Transverse colon (tissue), 4 donors: ENCODE data around the gene ASIP. TPM values are rescaled to one million over a fixed set of nuclear protein-coding genes. Genes with fewer than 3 reads are reported as not detected.
"Not testable (repeated sequence)": the region's sequence is repeated elsewhere in the genome, so short reads cannot be mapped to it uniquely, and the experiment has no call there.

Experiments
- DNase-seq: peaks from one replicate; pipeline ENCODE4 v3.0.0-alpha.2; 2019
- H3K27ac ChIP-seq, 4 donors: fragments of 200-600 bp; sonication (generic); 2 replicates each; pipeline ENCODE4 v1.5.1; 2016 to 2018; ENCODE audit warnings: inconsistent platforms in 4 of 4
- H3K27me3 ChIP-seq: fragments of 200-600 bp; sonication (generic); 2 replicates; pipeline ENCODE4 v1.5.1; 2017; ENCODE audit warnings: inconsistent platforms
- H3K36me3 ChIP-seq, 4 donors: fragments of 200-600 bp; sonication (generic); 2 replicates each; pipeline ENCODE4 v1.5.1; 2017 to 2019; ENCODE audit warnings: inconsistent platforms in 4 of 4
- H3K4me1 ChIP-seq, 4 donors: fragments of 200-600 bp; sonication (generic); 2 replicates each; pipeline ENCODE4 v1.5.1; 2017 to 2020; ENCODE audit warnings: inconsistent platforms in 4 of 4
- H3K4me3 ChIP-seq, 4 donors: fragments of 200-600 bp; sonication (generic); 1 replicate in 1 of 4; 2 replicates in 3 of 4; pipeline versions ENCODE4 v1.5.1 to v1.6.1; 2017 to 2019; ENCODE audit warnings: inconsistent platforms in 4 of 4
- H3K9me3 ChIP-seq, 2 donors: fragments of 200-600 bp; sonication (generic); 2 replicates each; pipeline ENCODE4 v1.5.1; 2017 to 2019; ENCODE audit warnings: inconsistent platforms in 2 of 2
- CTCF ChIP-seq, 5 experiments: fragments of 200-600 bp in 3 of 5; fragments of 450-650 bp in 2 of 5; sonication (generic) in 3 of 5; IDR thresholded peaks; 1 replicate in 2 of 5; 2 replicates in 3 of 5; pipeline ENCODE4 v1.5.1; 2016 to 2017; ENCODE audit warnings: antibody characterized with exemption in 5 of 5, inconsistent platforms in 3 of 5, mild to moderate bottlenecking in 2 of 5, moderate library complexity in 1 of 5
- EP300 ChIP-seq: sonication (generic); formaldehyde crosslinking; IDR thresholded peaks from one replicate; pipeline ENCODE4 v1.6.1; 2017; ENCODE audit warnings: antibody characterized with exemption, low read depth
- POLR2A ChIP-seq: fragments of 450-650 bp; IDR thresholded peaks from one replicate; pipeline ENCODE4 v1.6.1; 2016; ENCODE audit warnings: antibody characterized with exemption, mild to moderate bottlenecking, moderate library complexity
- POLR2AphosphoS5 ChIP-seq, 3 donors: sonication (generic); formaldehyde crosslinking; IDR thresholded peaks; one replicate each; pipeline ENCODE4 v1.6.1; 2016; ENCODE audit warnings: antibody characterized with exemption in 3 of 3
- WGBS, 2 donors: methylation state at CpG; one replicate each; pipeline ENCODE4 v1.1.5; 2018; ENCODE audit warnings: low coverage in 1 of 2; 5-methylcytosine and 5-hydroxymethylcytosine counted together
- in situ Hi-C, 4 donors: fragments of 200-750 bp; cut with MboI; loops; one replicate each; pipeline versions ENCODE4 v1.15.0 to v1.15.1; 2017; ENCODE audit warnings: low sequenced_read_pairs in 3 of 4, low pct_ligation_motif_present in 1 of 4, low pct_unique_long_range_greater_than_20kb in 1 of 4
- intact Hi-C: fragments of 100-400 bp; cut with DNase I; formaldehyde crosslinking; loops from one replicate; pipeline ENCODE4 v1.15.1; 2023; ENCODE audit warnings: low total_unique reads
- total RNA-seq, 4 donors: library from RNA; depleted of rRNA; stranded (reverse); fragments of >200 nt; gene quantifications; one replicate each; pipeline ENCODE4 v1.1.0, GENCODE V29; 2016

The ASIP gene
- total RNA-seq, 4 donors from 2014 or later: not detected

- WGBS, 2 donors: 76 to 88% methylated on average over 2 to 3 of the region's 3 CpGs
- TF ChIP-seq EP300: no peak
- no peak for TF ChIP-seq POLR2A
- TF ChIP-seq POLR2AphosphoS5 (IDR thresholded peaks at IDR 0.05): no peak
- TF ChIP-seq CTCF (IDR thresholded peaks at IDR 0.05): no peak
- Histone ChIP-seq H3K27ac (no peak overlapping the region), H3K4me1 (peaks cover 5 to 12% (median 6%) of the 10 kb centered on the region in 4 donors), H3K36me3 (no peaks in the 10 kb centered on the region), H3K4me3 (no peak overlapping the region), H3K27me3 (no peaks in the 10 kb centered on the region), H3K9me3 (no peaks in the 10 kb centered on the region)
- DNase-seq: no peak
- intact Hi-C loops: no loop called here
- in situ Hi-C loops: no loop called here
These were observed 55.2 kb downstream of the ASIP start for GRCh38 chr20:34296468-34296867.

DNA sequence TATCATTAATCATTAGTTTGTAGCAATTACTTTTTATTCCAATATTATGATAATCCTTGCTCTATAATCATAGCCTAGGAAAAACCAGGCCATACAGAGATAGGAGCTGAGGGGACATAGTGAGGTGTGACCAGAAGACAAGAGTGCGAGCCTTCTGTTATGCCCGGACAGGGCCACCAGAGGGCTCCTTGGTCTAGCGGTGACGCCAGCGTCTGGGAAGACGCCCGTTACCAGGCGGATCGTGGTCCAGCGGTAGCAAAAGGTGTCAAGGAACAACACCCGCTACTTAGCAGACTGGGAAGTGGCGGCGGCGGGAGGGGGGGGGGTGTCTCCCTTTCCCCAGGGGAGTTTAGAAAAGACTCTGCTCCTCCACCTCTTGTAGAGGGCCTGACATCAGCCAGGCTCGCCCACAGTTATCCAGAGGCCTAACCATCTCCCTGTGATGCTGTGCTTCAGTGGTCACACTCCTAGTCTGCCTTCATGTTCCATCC, 57.1 kb downstream of the ASIP start:
- H3K36me3 ChIP-seq, H3K27me3 ChIP-seq, H3K4me3 ChIP-seq, H3K27ac ChIP-seq, intact Hi-C loops, DNase-seq, H3K9me3 ChIP-seq, in situ Hi-C loops: not testable (repeated sequence)
- WGBS, 2 donors: 93% methylated on average over 1 of the region's 15 CpGs; no CpG with 5 or more reads in 1 of the 2 donors
- peaks cover 13 to 22% (median 15%) of the 10 kb centered on the region in 4 donors for H3K4me1 ChIP-seq
- TF ChIP-seq CTCF (IDR thresholded peaks at IDR 0.05): peak; percentile 27 to 37 (median 29)

- TF ChIP-seq EP300 (no peak), CTCF (IDR thresholded peaks at IDR 0.05) (no peak), POLR2AphosphoS5 (IDR thresholded peaks at IDR 0.05) (no peak), POLR2A (no peak)
These were observed 58.5 kb downstream of the ASIP start for GRCh38 chr20:34299556-34300255.

GRCh38 chr20:34300256-34300806, 59.1 kb downstream of the ASIP start:
- H3K27me3 ChIP-seq: no peaks in the 10 kb centered on the region
- H3K4me1 ChIP-seq: peaks cover 13 to 25% (median 15%) of the 10 kb centered on the region in 4 donors
- in situ Hi-C loops (loop anchor here (25.0 kb wide), 4 partner anchors 187 to 462 kb away; partner anchors contain the start of genes DYNLRB1 (in 2 of the 4) and TP53INP2 (in 1 of the 4)), intact Hi-C loops (no loop called here)
- DNase-seq: no peak
- no peak overlapping the region for H3K27ac ChIP-seq
- no peaks in the 10 kb centered on the region for H3K9me3 ChIP-seq
- WGBS, 2 donors: 52 to 72% methylated on average over 2 to 3 of the region's 3 CpGs
- TF ChIP-seq POLR2AphosphoS5 (IDR thresholded peaks at IDR 0.05) (no peak), EP300 (no peak), POLR2A (no peak), CTCF (IDR thresholded peaks at IDR 0.05) (no peak)
- no peaks in the 10 kb centered on the region for H3K36me3 ChIP-seq
- H3K4me3 ChIP-seq: no peak overlapping the region

More at GRCh38 chr20:34299556-34300255, 58.5 kb downstream of the ASIP start:
- no peak for DNase-seq
- intact Hi-C loops (no loop called here), in situ Hi-C loops (loop anchor here (25.0 kb wide), 4 partner anchors 188 to 463 kb away; partner anchors contain the start of genes DYNLRB1 (in 2 of the 4) and TP53INP2 (in 1 of the 4))
- Histone ChIP-seq H3K4me3 (no peak overlapping the region), H3K4me1 (peaks cover 13 to 25% (median 15%) of the 10 kb centered on the region in 4 donors), H3K36me3 (no peaks in the 10 kb centered on the region), H3K9me3 (no peaks in the 10 kb centered on the region), H3K27me3 (no peaks in the 10 kb centered on the region), H3K27ac (no peak overlapping the region)
- 73 to 82% methylated on average over 8 to 11 of the region's 11 CpGs for WGBS, 2 donors
